Gastroesophageal sphincter (tissue), 4 donors: Measurements from ENCODE around the gene TNNT2. TPM values are rescaled to one million over a fixed set of nuclear protein-coding genes. Genes with fewer than 3 reads are reported as not detected.

Experiments
- ATAC-seq: fragments of 150-250 bp; one replicate; pipeline ENCODE4 v1.9.1; 2016; ENCODE audit warnings: mild to moderate bottlenecking, moderate library complexity
- H3K27ac ChIP-seq, 4 donors: fragments of 200-600 bp; sonication (generic) in 3 of 4; 1 replicate in 3 of 4; 2 replicates in 1 of 4; pipeline ENCODE4 v1.5.1; 2016 to 2019
- H3K27me3 ChIP-seq: fragments of 200-600 bp; sonication (generic); one replicate; pipeline ENCODE4 v1.5.1; 2019
- H3K36me3 ChIP-seq, 2 donors: fragments of 200-600 bp; sonication (generic); one replicate each; pipeline ENCODE4 v1.5.1; 2019; ENCODE audit warnings: control low read depth in 1 of 2
- H3K4me1 ChIP-seq, 3 donors: fragments of 200-600 bp; sonication (generic); 1 replicate in 2 of 3; 2 replicates in 1 of 3; pipeline ENCODE4 v1.5.1; 2016 to 2019; ENCODE audit warnings: control low read depth in 2 of 3
- H3K4me3 ChIP-seq, 2 donors: fragments of 200-600 bp; sonication (generic); one replicate each; pipeline ENCODE4 v1.5.1; 2019; ENCODE audit warnings: mild to moderate bottlenecking in 1 of 2, moderate library complexity in 1 of 2
- H3K9me3 ChIP-seq, 3 donors: fragments of 200-600 bp; sonication (generic); one replicate each; pipeline ENCODE4 v1.5.1; 2017 to 2019; ENCODE audit warnings: control low read depth in 2 of 3
- EP300 ChIP-seq: sonication (generic); formaldehyde crosslinking; IDR thresholded peaks from one replicate; pipeline ENCODE4 v1.6.1; 2017; ENCODE audit warnings: antibody characterized with exemption, mild to moderate bottlenecking
- POLR2A ChIP-seq, 2 donors: fragments of 450-650 bp; IDR thresholded peaks; one replicate each; pipeline ENCODE4 v1.6.1; 2017; ENCODE audit warnings: antibody characterized with exemption in 2 of 2, mild to moderate bottlenecking in 2 of 2, moderate library complexity in 1 of 2
- POLR2AphosphoS5 ChIP-seq: sonication (generic); formaldehyde crosslinking; IDR thresholded peaks from one replicate; pipeline ENCODE4 v1.6.1; 2017; ENCODE audit warnings: antibody characterized with exemption
- WGBS, 2 donors: methylation state at CpG; one replicate each; pipeline ENCODE4 v1.1.5; 2018; ENCODE audit warnings: low coverage in 1 of 2; 5-methylcytosine and 5-hydroxymethylcytosine counted together
- total RNA-seq, 4 donors: library from RNA; depleted of rRNA; stranded (reverse); fragments of >200 nt; gene quantifications; one replicate each; pipeline ENCODE4 v1.1.0, GENCODE V29; 2016
- TF ChIP-seq, protein P1 (sequence below), 4 experiments: fragments of 200-600 bp in 2 of 4; fragments of 450-650 bp in 2 of 4; sonication (generic) in 1 of 4; IDR thresholded peaks; one replicate each; pipeline ENCODE4 v1.5.1; 2017 to 2019; ENCODE audit warnings: antibody characterized with exemption in 4 of 4, mild to moderate bottlenecking in 2 of 4, moderate library complexity in 2 of 4

Gene TNNT2
- total RNA-seq, 4 donors from 2014 or later = 0.47 to 0.94 (median 0.81) TPM; not detected in 1

GRCh38 chr1:201366696-201367095 is 10.8 kb downstream of the TNNT2 start:
- TF ChIP-seq POLR2A (IDR thresholded peaks at IDR 0.05) (no peak), POLR2AphosphoS5 (no peak)
- TF ChIP-seq, protein P1, sequence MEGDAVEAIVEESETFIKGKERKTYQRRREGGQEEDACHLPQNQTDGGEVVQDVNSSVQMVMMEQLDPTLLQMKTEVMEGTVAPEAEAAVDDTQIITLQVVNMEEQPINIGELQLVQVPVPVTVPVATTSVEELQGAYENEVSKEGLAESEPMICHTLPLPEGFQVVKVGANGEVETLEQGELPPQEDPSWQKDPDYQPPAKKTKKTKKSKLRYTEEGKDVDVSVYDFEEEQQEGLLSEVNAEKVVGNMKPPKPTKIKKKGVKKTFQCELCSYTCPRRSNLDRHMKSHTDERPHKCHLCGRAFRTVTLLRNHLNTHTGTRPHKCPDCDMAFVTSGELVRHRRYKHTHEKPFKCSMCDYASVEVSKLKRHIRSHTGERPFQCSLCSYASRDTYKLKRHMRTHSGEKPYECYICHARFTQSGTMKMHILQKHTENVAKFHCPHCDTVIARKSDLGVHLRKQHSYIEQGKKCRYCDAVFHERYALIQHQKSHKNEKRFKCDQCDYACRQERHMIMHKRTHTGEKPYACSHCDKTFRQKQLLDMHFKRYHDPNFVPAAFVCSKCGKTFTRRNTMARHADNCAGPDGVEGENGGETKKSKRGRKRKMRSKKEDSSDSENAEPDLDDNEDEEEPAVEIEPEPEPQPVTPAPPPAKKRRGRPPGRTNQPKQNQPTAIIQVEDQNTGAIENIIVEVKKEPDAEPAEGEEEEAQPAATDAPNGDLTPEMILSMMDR (IDR thresholded peaks at IDR 0.05) = no peak
- no peaks in the 10 kb centered on the region for H3K36me3 ChIP-seq
- no peak overlapping the region for H3K27ac ChIP-seq
- no peak overlapping the region for H3K4me3 ChIP-seq
- H3K27me3 ChIP-seq = peaks cover 44% of the 10 kb centered on the region
- no peak for ATAC-seq
- H3K9me3 ChIP-seq = no peaks in the 10 kb centered on the region
- WGBS, 2 donors = 60 to 70% methylated on average over 3 to 6 of the region's 7 CpGs
- no peaks in the 10 kb centered on the region for H3K4me1 ChIP-seq

DNA sequence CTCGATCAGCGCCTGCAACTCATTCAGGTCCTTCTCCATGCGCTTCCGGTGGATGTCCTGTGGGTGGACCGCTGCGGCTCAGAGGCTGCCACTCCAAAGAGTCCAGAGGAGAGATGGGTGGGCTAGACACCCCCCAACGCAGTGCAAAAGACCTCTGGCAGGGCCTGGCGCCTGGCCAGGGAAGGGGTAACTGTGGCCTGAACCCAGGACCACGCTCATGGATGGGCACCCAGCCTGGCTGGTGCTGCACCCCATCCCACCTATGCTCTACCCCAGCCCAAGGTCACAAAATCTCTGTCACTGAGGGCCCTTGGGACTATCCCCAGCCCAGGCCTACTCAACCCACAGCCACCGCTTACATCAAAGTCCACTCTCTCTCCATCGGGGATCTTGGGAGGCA is 12.2 kb downstream of the TNNT2 start:
- H3K9me3 ChIP-seq = no peaks in the 10 kb centered on the region
- no CpG with 5 or more reads among the region's 11 CpGs for WGBS, 2 donors
- H3K4me3 ChIP-seq = no peak overlapping the region
- no peak for TF ChIP-seq POLR2A (IDR thresholded peaks at IDR 0.05)
- no peak for TF ChIP-seq EP300
- TF ChIP-seq POLR2AphosphoS5 = no peak
- TF ChIP-seq, protein P1 (IDR thresholded peaks at IDR 0.05) = no peak
- H3K4me1 ChIP-seq = no peaks in the 10 kb centered on the region
- H3K27ac ChIP-seq = no peak overlapping the region
- H3K36me3 ChIP-seq = no peaks in the 10 kb centered on the region
- H3K27me3 ChIP-seq = peaks cover 45% of the 10 kb centered on the region
- ATAC-seq = no peak

GRCh38 chr1:201364808-201365105 is 12.7 kb downstream of the TNNT2 start:
- Histone ChIP-seq H3K4me1 (no peaks in the 10 kb centered on the region), H3K27me3 (peaks cover 42% of the 10 kb centered on the region), H3K36me3 (no peaks in the 10 kb centered on the region), H3K27ac (no peak overlapping the region), H3K4me3 (no peak overlapping the region), H3K9me3 (no peaks in the 10 kb centered on the region)
- ATAC-seq = no peak
- TF ChIP-seq, protein P1 (IDR thresholded peaks at IDR 0.05) = no peak
- TF ChIP-seq POLR2AphosphoS5 = no peak
- TF ChIP-seq POLR2A (IDR thresholded peaks at IDR 0.05) = no peak
- TF ChIP-seq EP300 = no peak
- 72 to 100% methylated on average over 1 to 4 of the region's 6 CpGs for WGBS, 2 donors

- TF ChIP-seq EP300 (no peak), POLR2A (IDR thresholded peaks at IDR 0.05) (no peak), POLR2AphosphoS5 (no peak)
- TF ChIP-seq, protein P1 (IDR thresholded peaks at IDR 0.05) = no peak
- WGBS, 2 donors = 72 to 73% methylated on average over 4 to 6 of the region's 8 CpGs
- H3K4me1 ChIP-seq = no peaks in the 10 kb centered on the region
- no peak for ATAC-seq
- H3K27me3 ChIP-seq = peaks cover 37% of the 10 kb centered on the region
- H3K4me3 ChIP-seq = no peak overlapping the region
- H3K9me3 ChIP-seq = no peaks in the 10 kb centered on the region
- no peak overlapping the region for H3K27ac ChIP-seq
- H3K36me3 ChIP-seq = no peaks in the 10 kb centered on the region
These were observed 14.0 kb downstream of the TNNT2 start for GRCh38 chr1:201363467-201363866.

- Histone ChIP-seq H3K27ac (no peak overlapping the region), H3K27me3 (peaks cover 32% of the 10 kb centered on the region), H3K4me3 (no peak overlapping the region), H3K4me1 (no peaks in the 10 kb centered on the region), H3K9me3 (no peaks in the 10 kb centered on the region), H3K36me3 (no peaks in the 10 kb centered on the region)
- TF ChIP-seq POLR2A (IDR thresholded peaks at IDR 0.05) (no peak), EP300 (no peak), POLR2AphosphoS5 (no peak)
- TF ChIP-seq, protein P1 (IDR thresholded peaks at IDR 0.05) = no peak
- WGBS, 2 donors = no CpG with 5 or more reads among the region's 3 CpGs
- ATAC-seq = no peak
These were observed 14.6 kb downstream of the TNNT2 start for GRCh38 chr1:201362906-201363305.
